Ovary (tissue), 3 donors: Measurements from ENCODE around the gene CFAP70.

Experiments
- POLR2A ChIP-seq: fragments of 450-650 bp; IDR thresholded peaks from one replicate; pipeline ENCODE4 v1.6.1; 2017; ENCODE audit warnings: antibody characterized with exemption, mild to moderate bottlenecking, moderate library complexity
- TF ChIP-seq, protein P1 (sequence below), 3 donors: fragments of 450-650 bp in 2 of 3; fragments of 200-600 bp in 1 of 3; IDR thresholded peaks; one replicate each; pipeline versions ENCODE4 v1.5.1 to v1.8.0; 2016 to 2022; ENCODE audit warnings: antibody characterized with exemption in 3 of 3, mild to moderate bottlenecking in 1 of 3
- donor health status: DM: no; HTN: no; CAD: no.

- no peak for TF ChIP-seq POLR2A
- TF ChIP-seq, protein P1, sequence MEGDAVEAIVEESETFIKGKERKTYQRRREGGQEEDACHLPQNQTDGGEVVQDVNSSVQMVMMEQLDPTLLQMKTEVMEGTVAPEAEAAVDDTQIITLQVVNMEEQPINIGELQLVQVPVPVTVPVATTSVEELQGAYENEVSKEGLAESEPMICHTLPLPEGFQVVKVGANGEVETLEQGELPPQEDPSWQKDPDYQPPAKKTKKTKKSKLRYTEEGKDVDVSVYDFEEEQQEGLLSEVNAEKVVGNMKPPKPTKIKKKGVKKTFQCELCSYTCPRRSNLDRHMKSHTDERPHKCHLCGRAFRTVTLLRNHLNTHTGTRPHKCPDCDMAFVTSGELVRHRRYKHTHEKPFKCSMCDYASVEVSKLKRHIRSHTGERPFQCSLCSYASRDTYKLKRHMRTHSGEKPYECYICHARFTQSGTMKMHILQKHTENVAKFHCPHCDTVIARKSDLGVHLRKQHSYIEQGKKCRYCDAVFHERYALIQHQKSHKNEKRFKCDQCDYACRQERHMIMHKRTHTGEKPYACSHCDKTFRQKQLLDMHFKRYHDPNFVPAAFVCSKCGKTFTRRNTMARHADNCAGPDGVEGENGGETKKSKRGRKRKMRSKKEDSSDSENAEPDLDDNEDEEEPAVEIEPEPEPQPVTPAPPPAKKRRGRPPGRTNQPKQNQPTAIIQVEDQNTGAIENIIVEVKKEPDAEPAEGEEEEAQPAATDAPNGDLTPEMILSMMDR (IDR thresholded peaks at IDR 0.05), result no peak
These were observed 142.9 kb downstream of the CFAP70 start for GRCh38 chr10:73215749-73216148.
